GM19023 (cell line): ENCODE results near the gene INSIG1.
A peak's percentile ranks its signal among the peaks of the same experiment; 100 is the strongest.

ENCODE experiments used
- ATAC-seq: cut with Tn5 transposase; IDR thresholded peaks from one replicate; pipeline ENCODE4 v1.9.1; 2021; ENCODE audit warnings: mild to moderate bottlenecking, moderate library complexity; ENCODE audit not compliant: unreplicated experiment

INSIG1 gene

DNA sequence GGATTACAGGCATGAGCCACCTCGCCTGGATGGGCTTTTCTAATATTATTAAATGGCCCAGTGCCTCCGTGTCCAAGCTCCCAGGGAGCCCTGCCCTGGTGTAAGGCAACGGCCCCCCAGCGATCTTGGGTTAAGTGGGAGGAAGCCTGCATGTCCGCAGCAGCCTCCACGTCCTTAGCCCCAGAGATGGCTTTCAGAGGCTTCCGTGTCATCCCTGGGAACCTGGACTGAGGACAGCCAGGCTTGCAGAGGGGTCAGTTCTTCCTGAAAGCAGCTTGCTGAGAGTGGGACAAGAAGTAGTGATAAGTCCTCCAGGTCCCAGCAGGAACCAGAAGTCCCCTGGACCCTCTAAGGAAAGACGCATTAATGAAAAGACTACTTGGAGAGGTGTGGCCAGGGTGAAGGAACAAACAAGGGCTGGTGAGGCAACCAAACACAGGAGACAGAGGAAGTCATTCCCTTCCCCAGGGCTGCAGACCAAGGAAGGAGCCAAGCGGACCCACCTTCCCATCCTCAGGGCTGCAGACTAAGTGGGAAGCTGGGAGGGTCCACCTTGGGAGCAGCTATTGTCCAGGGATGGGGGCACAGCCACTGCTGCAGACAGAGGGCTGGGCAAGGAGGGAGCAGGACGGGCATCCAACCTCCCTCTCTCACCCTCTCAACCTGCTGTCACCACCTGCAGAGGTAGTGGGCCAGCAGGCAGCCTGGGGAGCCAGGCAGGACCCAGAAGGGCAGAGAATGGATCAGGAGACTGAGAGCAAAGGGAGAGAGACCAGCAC is 13.0 kb upstream of the INSIG1 start:
- no peak for ATAC-seq

DNA sequence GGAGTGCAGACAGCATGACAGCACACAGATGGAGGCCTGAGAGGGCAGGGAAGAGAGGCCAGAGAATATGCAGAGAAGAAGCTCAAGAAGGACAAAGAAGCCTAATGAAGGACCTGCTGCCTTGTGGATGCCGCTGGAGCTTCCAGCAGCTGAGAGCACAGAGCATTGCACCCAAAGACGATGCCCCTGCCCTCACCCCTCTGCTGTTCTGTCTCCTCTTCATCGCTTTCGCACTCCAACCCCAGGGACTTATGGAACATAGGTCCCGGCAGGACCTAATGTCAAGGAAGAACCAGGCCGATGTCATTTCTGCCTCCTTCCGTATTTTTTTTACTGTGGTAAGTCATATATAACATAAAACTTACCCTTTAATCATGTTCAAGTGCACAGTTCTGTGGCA is 12.3 kb upstream of the INSIG1 start:
- ATAC-seq, result no peak

DNA sequence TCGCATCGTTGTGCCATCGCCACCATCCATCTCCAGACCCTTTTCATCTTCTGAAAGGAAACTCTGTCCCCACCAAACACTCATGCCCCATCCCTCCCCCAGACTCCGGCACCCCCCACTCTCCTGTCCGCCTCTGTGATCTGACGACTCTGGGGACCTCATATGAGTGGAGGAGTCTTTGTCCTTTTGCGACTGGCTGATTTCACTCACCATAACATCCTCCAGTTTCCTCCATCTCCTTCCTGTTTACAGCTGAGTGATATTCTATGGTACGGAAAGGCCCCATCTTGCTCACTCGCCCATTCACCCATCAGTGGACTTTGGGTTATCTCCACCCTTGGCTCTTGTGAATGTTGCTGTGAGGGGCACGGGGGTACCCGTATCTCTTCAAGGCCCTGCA is 11.8 kb upstream of the INSIG1 start:
- no peak for ATAC-seq

DNA sequence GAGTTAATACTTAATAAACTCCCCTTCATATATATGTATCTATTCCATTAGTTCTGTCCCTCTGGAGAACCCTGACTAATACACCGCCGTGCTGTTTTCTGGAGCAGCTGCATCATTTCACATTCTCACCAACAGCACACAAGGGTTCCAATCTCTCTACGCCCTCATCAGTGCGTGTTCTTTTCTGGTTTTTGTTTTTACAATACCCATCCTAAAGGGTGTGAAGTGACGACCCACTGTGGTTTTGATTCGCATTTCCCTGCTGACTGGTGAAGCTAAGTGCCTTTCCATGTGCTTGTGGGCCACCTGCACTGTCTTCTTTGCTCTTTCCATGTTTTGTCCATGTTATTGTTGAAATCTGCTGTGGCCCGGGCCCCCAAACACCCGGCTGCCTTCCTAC is 11.0 kb upstream of the INSIG1 start:
- ATAC-seq, result no peak

DNA sequence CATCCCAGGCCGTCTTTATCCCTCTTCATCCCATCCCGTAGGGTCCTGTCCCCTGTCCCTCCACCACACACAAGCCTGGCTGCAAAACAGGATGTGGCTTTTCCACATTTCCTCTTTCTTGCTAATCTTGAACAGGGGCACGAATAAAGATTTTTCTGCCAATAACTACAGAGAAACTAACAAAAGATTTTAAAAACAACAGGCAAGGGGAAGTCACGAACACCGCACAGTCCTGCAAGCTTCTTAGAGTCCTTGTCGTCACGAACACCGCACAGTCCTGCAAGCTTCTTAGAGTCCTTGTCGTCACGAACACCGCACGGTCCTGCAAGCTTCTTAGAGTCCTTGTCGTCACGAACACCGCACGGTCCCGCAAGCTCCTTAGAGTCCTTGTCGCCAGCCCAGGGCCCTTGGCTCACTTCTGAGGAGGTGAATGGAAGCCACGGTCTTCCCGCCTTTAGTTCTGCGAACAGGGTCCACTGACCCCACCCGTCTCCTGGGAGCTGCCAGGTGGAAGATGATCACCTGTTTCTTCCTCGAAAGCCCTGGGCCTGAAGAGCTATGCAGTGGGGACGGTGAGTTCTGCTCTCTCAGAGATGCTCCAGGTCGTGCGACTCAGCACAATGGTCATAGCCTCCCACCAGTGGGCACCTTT is 10.3 kb upstream of the INSIG1 start:
- no peak for ATAC-seq

DNA sequence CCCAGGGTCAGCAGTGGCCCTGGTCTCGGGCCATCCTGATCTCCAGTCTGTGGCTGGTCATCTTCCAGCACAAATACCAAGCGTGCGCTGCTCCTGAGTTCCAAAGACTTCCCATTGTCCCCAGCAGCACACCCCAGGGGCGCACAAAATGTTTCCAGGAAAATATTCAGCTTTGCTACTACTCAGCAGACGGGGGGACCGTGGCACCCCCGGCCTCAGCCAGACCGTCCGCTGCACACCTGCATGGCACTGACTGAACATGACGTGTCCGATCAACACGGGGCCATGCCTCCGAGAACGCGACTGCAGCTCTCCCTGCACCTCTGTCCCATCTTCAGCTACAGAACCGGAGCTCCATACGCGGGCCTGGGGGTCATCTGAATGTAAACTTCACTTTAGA is 9.6 kb upstream of the INSIG1 start:
- ATAC-seq, result no peak

DNA sequence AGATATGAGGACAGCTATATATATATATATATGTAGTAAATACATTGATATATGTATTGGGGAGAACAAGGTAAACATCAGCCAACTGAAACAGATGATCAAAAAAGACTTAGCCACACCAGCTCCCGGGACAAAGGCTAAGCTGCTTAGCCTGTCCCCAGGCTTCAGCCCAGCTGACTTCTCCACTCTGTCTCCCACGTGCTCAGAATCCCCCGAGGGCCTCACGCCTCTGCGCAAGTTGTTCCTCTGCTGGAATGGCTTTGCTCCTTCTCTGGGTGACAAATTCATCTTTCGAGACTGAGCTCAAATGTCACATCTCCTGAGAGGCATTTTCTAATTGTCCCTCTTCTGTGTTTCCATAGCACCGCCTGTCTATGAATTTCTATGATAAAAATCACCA is 8.6 kb upstream of the INSIG1 start:
- ATAC-seq, result no peak

DNA sequence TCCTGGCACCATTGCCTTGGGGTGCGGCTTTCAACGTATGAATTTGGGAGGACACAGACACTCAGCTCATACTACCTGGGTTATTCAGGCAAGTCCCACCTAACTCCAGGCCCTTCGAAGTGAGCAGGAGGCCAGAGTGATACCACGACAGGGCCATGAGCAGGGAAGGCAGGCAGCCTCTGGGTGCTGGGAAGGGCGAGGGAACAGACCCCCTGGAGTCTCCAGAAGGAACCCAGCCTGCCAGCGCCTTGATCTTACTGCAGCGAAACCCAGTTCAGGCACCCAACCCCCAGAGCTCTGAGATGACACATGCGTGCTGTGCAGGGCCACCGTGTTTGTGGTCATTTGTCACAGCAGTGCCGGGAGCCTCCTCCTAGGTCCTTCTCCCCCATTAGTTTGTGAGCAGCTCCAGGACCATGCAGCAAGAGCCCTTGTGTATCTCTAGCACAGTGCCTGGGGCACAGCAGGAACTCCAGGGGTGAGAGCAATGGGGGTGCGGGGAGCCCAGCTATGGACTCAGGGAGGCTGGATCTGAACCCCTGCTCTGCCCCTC is 7.7 kb upstream of the INSIG1 start:
- no peak for ATAC-seq

DNA sequence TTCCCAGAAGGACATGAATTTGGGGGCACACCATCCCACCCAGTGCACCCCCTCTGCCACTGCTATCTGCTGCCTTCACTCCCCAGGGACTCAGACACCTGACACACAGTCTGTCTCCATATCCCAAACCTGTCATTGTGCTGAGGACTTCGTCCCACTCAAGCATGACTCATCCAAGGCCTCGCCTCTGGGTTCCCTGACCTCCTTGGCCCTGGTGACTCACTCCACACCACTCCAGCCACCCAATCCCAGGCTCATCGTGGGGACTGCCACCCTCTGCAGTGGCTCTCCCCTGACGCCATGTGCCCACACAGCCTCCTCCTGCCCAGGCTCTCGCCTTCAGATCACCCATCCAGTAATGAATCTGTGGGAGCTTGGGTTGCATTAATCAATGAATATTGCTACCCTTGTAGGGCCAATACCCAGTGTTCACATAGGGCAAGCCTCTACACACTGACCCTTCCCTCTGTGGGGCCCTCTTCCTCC is 6.6 kb upstream of the INSIG1 start:
- ATAC-seq, result no peak

DNA sequence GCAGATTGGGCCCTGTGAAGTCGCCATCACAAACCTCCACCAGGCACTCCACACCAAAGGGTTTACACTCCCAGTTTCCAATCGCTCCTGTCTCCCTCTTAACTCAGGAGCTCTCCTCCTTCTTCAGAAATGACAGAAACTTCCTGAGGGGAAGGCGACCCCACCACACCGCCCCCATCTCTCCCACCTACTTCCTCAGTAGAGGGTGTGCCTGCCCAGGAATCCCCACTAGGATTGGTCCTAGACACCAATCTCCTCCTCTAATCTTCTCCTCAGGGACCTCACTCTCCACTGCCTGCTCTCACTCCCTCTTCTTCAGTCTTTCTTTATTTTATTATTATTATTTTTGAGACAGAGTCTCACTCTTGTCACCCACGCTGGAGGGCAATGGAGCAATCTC is 5.9 kb upstream of the INSIG1 start:
- no peak for ATAC-seq

DNA sequence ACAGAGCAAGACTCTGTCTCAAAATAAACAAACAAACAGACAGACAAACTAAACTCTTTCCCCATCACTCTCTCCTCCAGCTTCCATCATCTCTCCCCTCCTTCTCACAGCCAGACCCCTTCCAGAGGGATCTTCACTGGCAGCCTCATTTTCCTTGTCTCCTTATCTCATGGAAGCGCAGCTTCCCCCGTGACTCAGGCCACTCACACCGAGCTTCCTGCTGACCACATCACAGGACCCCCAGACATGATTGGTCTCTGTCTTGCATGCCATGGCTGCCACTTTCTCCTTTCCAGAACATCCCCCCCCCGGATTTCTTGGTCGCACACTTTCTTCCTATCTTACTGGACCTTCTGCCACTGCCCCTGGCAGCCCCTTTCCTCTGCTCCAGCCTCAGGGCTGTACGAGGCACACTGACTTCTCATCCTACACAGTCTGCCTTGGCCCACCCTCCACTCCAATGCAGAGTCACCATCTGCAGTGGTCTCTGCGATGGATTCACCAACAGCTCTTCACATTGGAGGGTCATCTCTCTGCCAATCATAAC is 4.9 kb upstream of the INSIG1 start:
- ATAC-seq, result no peak

DNA sequence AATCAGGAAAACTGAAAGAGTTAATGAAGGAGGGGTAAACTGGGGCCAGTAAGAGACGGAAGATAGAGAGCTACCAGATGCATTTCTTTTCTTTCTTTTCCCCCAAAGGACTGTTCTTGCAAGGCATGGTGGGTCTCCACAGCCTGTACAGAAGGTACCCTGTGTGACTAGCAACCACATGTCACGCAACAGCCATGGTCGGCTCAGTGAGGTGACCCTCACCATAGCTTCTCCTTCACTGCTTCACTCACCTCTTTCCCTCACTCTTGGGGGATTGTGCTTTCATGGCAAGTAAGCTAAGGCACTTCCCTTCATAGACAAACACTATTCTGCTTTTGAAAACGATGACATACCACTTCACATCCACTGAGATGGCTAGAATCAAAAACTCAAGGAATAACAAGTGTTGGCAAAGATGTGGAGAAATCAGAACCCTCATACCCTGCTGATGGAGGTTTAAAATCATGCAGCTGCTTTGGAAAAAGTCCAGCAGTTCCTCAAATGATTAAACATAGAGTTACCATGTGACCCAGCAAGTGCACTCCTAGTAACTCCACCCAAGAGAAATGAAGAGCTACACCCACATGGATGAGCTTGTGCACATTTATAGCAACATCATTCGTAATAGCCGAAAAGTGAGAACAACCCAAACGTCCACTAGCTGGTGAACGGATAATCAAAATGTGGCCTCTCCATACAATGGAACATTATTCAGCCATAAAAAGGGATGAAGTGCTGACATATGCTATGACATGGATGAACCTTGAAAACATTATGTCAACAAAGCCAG is 3.8 kb upstream of the INSIG1 start:
- ATAC-seq, result no peak

DNA sequence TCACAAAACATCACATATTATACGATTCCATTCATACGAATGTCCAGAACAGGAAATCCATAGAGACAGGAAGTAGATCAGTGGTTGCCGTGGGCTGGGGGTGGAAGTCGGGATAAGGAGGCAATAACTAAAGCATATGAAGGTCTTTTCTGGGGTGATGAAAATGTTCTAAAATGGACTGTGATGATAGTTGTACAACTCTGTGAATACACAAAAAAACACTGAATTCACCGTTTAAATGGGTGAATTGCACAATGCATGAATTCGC is 3.2 kb upstream of the INSIG1 start:
- no peak for ATAC-seq

DNA sequence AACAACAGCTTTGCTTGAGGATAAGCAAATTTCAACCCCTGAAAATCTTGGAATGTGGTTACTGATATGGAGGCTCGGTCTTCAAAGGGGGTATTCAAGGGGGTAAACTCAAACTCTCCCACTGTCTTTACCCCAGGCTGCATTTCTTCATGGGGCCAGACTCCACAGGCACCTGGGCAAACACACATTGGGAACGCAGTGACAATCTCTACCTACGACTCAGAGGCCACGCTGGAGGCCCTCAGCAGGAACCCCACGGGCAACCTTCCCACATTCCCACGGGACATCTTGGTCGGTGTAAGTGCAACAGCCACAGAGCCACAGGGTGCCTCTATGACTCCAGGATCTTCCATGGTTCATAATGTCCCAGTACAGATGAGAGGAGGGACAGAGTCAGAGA is 2.2 kb upstream of the INSIG1 start:
- ATAC-seq, result no peak

DNA sequence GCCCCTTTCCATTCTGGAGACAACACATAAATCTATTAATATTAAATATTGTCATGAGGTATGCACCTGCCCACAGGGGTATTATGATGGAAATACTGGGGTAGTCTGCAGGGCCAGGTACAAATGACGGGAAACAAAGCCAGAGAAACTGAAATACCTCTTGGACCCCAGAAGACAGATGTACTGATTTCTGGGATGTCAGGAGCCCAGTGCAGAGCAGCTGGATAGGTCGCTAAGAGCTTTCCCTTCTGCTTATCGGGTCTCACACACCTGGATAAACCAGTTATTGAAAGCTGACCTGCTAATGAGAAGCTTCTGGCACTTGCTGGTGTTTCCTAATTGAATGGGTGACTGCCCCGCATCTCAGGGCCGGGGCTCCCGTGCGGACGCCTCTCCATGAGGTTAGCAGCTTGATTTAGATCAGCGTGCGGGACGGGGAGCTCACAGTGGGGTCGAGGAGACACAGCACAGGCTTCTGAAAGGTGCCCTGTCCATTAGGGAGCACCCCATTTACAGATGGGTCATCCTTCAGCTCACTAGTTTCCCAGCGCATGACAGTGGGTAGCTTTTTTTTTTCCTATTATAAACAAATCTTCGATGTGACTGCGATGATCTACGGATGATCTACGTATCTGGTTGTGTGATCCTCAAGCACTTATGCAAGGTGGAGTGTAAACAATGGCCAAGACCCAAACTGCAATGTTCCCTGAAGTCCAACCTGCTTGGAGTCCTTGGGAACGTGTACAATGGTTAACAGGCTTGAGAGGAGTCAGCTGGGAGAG is 1.5 kb upstream of the INSIG1 start:
- no peak for ATAC-seq

DNA sequence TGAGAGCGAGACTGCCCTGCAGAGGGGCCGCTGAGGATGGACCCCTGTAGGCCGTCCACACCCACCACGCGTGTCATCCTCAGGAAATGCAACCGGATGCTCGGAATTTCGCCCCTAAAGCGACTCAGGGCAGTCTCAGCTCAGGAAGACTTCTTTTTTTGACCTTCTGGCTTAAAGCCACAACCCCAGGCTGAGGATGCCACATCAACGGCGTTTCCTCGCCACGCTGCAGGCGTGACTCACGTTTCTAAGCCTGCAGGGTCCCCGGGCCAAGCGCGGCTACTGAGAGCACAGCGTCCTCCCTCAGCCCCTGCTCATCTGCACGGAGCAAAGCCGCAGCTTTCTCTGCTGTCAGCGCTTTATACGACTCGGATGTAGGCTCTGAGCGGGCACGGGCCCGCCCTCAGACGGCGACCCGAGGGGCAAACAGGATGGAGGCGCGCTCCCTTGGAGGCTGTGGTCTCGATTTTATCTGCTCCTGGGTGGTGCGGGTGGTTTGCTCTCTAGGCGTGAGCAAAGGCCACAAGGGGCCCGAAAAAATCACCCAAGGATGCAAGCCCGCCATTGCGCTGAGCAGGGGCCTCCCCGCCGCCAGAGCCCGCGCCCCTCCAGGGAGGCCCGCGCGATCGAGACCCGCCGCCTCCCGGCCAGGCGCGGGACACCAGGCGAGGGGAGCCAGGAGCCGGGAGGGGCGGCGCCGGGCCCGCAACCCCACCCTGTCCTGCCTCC is 726 bp upstream of the INSIG1 start:
- peak; percentile 28 for ATAC-seq

DNA sequence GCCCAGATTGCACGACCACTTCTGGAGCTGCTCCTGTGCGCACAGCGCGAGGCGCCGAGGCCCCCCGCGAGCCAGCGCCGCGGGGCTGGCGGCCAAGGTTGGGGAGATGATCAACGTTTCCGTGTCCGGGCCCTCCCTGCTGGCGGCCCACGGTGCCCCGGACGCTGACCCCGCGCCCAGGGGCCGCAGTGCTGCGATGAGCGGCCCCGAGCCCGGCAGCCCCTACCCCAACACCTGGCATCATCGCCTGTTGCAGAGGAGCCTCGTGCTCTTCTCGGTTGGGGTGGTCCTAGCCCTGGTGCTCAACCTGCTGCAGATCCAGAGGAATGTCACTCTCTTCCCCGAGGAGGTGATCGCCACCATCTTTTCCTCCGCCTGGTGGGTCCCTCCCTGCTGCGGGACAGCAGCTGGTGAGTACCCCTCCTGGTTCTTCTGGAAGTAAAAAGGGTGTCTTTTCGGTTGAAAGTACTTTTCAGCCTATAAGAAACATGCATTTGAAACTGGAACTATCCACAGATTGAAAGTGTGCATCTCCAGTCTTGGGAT is 683 bp downstream of the INSIG1 start:
- ATAC-seq, result peak; percentile 1

DNA sequence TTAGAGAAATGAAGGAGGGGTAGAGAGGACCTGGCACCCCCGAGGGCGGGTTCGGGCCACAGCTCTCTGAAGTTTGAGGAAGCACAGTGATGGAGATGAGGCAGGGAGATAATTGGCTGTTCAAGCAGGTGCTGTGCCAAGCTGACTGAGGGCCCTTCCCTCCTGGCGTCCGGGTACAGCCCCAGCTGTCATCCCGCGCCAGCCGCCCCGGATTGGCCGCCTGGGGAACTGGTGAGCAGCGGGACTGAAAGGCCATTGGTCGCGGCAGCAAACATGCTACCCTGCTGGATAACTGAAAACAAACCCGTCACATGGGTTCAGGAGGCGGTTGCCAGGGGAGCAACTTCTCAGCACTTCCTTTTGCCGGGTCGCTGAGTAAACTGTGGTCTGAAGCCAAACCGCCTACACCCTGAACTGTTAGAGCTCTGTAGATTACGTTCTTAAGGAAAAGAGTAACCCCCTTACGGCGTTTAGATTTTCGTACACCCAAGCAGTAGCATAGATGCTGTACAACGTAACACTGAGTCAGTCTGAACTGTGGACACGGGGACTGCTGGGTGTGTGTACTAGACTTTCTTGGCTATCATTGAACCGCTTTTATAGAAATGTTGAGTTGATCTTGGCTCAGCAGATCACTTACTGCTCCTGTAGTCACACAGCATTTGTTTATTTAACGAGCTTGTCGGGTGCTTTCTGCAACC is 1.3 kb downstream of the INSIG1 start:
- ATAC-seq, result peak; percentile 67

DNA sequence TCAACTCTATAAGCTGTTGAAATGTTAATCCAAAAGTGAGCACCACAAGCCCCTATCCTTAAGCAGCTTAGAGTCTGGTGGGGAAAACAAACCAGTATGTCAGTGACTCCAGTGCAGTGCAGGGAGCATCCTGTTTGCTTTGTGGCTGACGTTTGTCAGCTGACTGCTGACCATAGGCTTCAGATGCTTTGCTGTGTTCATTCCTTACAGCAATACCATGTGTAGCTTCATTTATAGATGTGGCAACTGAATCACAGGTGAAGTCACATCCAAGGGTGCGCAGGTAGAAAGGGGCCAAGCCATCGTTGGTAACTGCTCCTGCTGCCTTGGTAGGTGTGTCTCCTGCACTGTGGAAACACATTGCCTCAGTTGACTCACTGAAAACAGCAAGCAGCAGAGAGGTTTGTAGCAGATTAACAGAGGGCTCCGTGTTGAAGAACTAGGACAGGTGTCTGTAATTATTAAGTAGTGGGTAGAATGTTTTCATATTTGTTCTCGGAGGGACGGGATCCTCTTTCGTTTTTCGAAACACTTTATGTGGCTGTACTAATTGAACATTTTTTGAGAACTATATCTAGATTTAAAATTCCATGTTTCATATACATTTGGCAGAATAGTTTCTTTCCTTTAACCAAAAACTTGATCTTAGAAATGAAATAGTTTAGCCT is 2.0 kb downstream of the INSIG1 start:
- ATAC-seq, result no peak
